H9 (cell line): ENCODE measurements around the gene C11orf24. TPM values are rescaled to one million over a fixed set of nuclear protein-coding genes. Genes with fewer than 3 reads are reported as not detected.
A peak's percentile ranks its signal among the peaks of the same experiment; 100 is the strongest.

Experiments
- DNase-seq: peaks from one replicate; pipeline ENCODE4 v3.0.0-alpha.2; 2017
- H2AFZ ChIP-seq: one replicate; pipeline ENCODE4 v1.6.1; 2013; ENCODE audit warnings: mild to moderate bottlenecking, low read length, control low read depth, moderate library complexity
- H2AK5ac ChIP-seq: 2 replicates; pipeline ENCODE4 v1.6.1; 2013; ENCODE audit warnings: low read length, control low read depth, mixed read lengths; ENCODE audit not compliant: insufficient read length
- H2BK120ac ChIP-seq: one replicate; pipeline ENCODE4 v1.6.1; 2013; ENCODE audit warnings: low read depth, mild to moderate bottlenecking, low read length, control low read depth, inconsistent platforms; ENCODE audit not compliant: poor library complexity, severe bottlenecking
- H2BK12ac ChIP-seq: 2 replicates; pipeline ENCODE4 v1.6.1; 2013; ENCODE audit warnings: low read length, control low read depth, mixed read lengths, low read depth; ENCODE audit not compliant: insufficient read length
- H2BK15ac ChIP-seq: 2 replicates; pipeline ENCODE4 v1.6.1; 2013; ENCODE audit warnings: low read depth, low read length, control low read depth
- H2BK20ac ChIP-seq: one replicate; pipeline ENCODE4 v1.6.1; 2013; ENCODE audit warnings: low read depth, mild to moderate bottlenecking, low read length, control low read depth, inconsistent platforms; ENCODE audit not compliant: poor library complexity, severe bottlenecking
- H2BK5ac ChIP-seq: 2 replicates; pipeline ENCODE4 v1.6.1; 2013; ENCODE audit warnings: low read length, control low read depth, mixed read lengths; ENCODE audit not compliant: insufficient read length
- H3K14ac ChIP-seq: 2 replicates; pipeline ENCODE4 v1.6.1; 2013; ENCODE audit warnings: low read length, control low read depth; ENCODE audit not compliant: insufficient read depth
- H3K18ac ChIP-seq: 2 replicates; pipeline ENCODE4 v1.6.1; 2013; ENCODE audit warnings: low read depth, mild to moderate bottlenecking, mixed read lengths, low read length, control low read depth; ENCODE audit not compliant: insufficient read length
- H3K23ac ChIP-seq: 2 replicates; pipeline ENCODE4 v1.6.1; 2013; ENCODE audit warnings: low read length, control low read depth, mixed read lengths, low read depth; ENCODE audit not compliant: insufficient read length
- H3K23me2 ChIP-seq: 2 replicates; pipeline ENCODE4 v1.6.1; 2013; ENCODE audit warnings: low read depth, mild to moderate bottlenecking, mixed read lengths, low read length, control low read depth; ENCODE audit not compliant: insufficient read length, poor library complexity, severe bottlenecking
- H3K27ac ChIP-seq: 2 replicates; pipeline ENCODE4 v1.5.1; 2013; ENCODE audit warnings: low read length, control low read depth, mixed read lengths, low read depth; ENCODE audit not compliant: insufficient read length
- H3K27me3 ChIP-seq: 2 replicates; pipeline ENCODE4 v1.6.1; 2013; ENCODE audit warnings: low read length, control low read depth, inconsistent platforms; ENCODE audit not compliant: insufficient read depth
- H3K4ac ChIP-seq: 2 replicates; pipeline ENCODE4 v1.6.1; 2013; ENCODE audit warnings: low read depth, mild to moderate bottlenecking, control low read depth, inconsistent platforms, low read length, moderate library complexity
- H3K4me1 ChIP-seq: 2 replicates; pipeline ENCODE4 v1.6.1; 2013; ENCODE audit warnings: low read length, control low read depth, inconsistent platforms; ENCODE audit not compliant: insufficient read depth
- H3K4me2 ChIP-seq: 2 replicates; pipeline ENCODE4 v1.6.1; 2013; ENCODE audit warnings: low read length, control low read depth, mixed read lengths; ENCODE audit not compliant: insufficient read length, insufficient read depth
- H3K56ac ChIP-seq: 2 replicates; pipeline ENCODE4 v1.6.1; 2013; ENCODE audit warnings: low read depth, mild to moderate bottlenecking, mixed read lengths, low read length, control low read depth; ENCODE audit not compliant: insufficient read length
- H3K79me1 ChIP-seq: 2 replicates; pipeline ENCODE4 v1.6.1; 2013; ENCODE audit warnings: low read depth, mild to moderate bottlenecking, moderate library complexity, low read length, control low read depth, inconsistent platforms; ENCODE audit not compliant: insufficient read depth, poor library complexity, severe bottlenecking
- H3K79me2 ChIP-seq: 2 replicates; pipeline ENCODE4 v1.6.1; 2013; ENCODE audit warnings: low read length, control low read depth, inconsistent platforms; ENCODE audit not compliant: insufficient read depth
- H3K9ac ChIP-seq: 2 replicates; pipeline ENCODE4 v1.6.1; 2013; ENCODE audit warnings: low read length, control low read depth, mixed read lengths; ENCODE audit not compliant: insufficient read length; ENCODE audit errors: extremely low read depth
- H3K9me3 ChIP-seq: one replicate; pipeline ENCODE4 v1.6.1; 2013; ENCODE audit warnings: low read depth, low read length, inconsistent platforms; ENCODE audit not compliant: control insufficient read depth
- H3T11ph ChIP-seq: one replicate; pipeline ENCODE4 v1.6.1; 2013; ENCODE audit warnings: mild to moderate bottlenecking, low read length, control low read depth, inconsistent platforms
- H4K20me1 ChIP-seq: one replicate; pipeline ENCODE4 v1.6.1; 2013; ENCODE audit not compliant: control insufficient read depth, insufficient read length, insufficient read depth
- H4K5ac ChIP-seq: 2 replicates; pipeline ENCODE4 v1.6.1; 2013; ENCODE audit warnings: low read depth, mild to moderate bottlenecking, mixed read lengths, low read length, control low read depth; ENCODE audit not compliant: insufficient read length
- H4K8ac ChIP-seq: replicated peaks from 2 replicates; pipeline ENCODE4 v1.6.1; 2013; ENCODE audit warnings: low read length, control low read depth, mixed read lengths, low read depth; ENCODE audit not compliant: insufficient read length
- H4K91ac ChIP-seq: 2 replicates; pipeline ENCODE4 v1.6.1; 2013; ENCODE audit warnings: low read depth, mild to moderate bottlenecking, moderate library complexity, mixed read lengths, low read length, control low read depth; ENCODE audit not compliant: insufficient read length
- H3K27ac Mint-ChIP-seq, 3 experiments: 2 replicates in 2 of 3; 3 replicates in 1 of 3; pipeline ENCODE4 v1.8.0; 2020 to 2021; ENCODE audit warnings: mixed read lengths in 3 of 3, mild to moderate bottlenecking in 1 of 3, moderate library complexity in 1 of 3
- H3K27me3 Mint-ChIP-seq: 2 replicates; pipeline ENCODE4 v1.8.0; 2021; ENCODE audit warnings: low read depth, mild to moderate bottlenecking, moderate library complexity, mixed read lengths
- H3K36me3 Mint-ChIP-seq, 3 experiments: 2 replicates in 2 of 3; 3 replicates in 1 of 3; pipeline ENCODE4 v1.8.0; 2020 to 2021; ENCODE audit warnings: low read depth in 3 of 3, mixed read lengths in 3 of 3; ENCODE audit not compliant: insufficient read depth in 1 of 3
- H3K4me1 Mint-ChIP-seq, 2 experiments: 2 replicates each; pipeline ENCODE4 v1.8.0; 2020; ENCODE audit warnings: mixed read lengths in 2 of 2
- H3K4me3 Mint-ChIP-seq, 2 experiments: 2 replicates in 1 of 2; 3 replicates in 1 of 2; pipeline ENCODE4 v1.8.0; 2020 to 2021; ENCODE audit warnings: mild to moderate bottlenecking in 2 of 2, mixed read lengths in 2 of 2, moderate library complexity in 1 of 2
- H3K9me3 Mint-ChIP-seq, 2 experiments: 2 replicates in 1 of 2; 3 replicates in 1 of 2; pipeline ENCODE4 v1.8.0; 2020; ENCODE audit warnings: mild to moderate bottlenecking in 2 of 2, mixed read lengths in 2 of 2, moderate library complexity in 1 of 2
- WGBS: extraction: QIAGEN DNeasy Blood & Tissue Kit; methylation state at CpG from one replicate; pipeline ENCODE4 v1.1.7; 2013; ENCODE audit warnings: missing lambda C conversion rate, low lambda C conversion rate, mixed read lengths; ENCODE audit not compliant: insufficient read length; ENCODE audit errors: extremely low coverage; 5-methylcytosine and 5-hydroxymethylcytosine counted together
- total RNA-seq: library from RNA; stranded (reverse); gene quantifications from 2 replicates; pipeline ENCODE4 v1.2.1, GENCODE V29; 2021
- TF ChIP-seq, protein P1 (sequence below): fragments of 200-600 bp; sonication (generic); conservative IDR thresholded peaks from 3 replicates; pipeline ENCODE4 v1.8.0; 2021; ENCODE audit warnings: antibody characterized with exemption, mild to moderate bottlenecking

C11orf24 gene
- total RNA-seq, 1 experiment from 2014 or later: 46.8 TPM

DNA sequence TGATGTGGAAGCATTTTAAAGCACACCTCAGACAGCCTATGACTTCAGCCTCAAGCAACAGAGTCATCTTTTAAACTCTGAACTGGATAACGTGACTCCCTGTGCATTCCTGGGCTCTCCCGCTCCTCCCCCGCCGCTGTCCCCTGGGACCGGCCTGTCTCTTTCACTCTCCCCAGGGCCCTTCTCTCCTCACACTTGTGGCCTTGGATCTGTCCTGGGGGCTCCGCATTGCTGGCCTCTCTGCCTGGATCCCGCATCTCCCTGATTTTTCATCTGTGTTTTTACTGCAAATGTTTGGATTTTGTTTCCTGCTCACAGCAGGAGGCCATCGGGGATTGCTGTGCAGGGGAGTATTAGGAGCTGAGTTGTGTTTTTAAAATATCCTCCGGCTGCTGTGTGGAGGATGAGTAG, 15.4 kb downstream of the C11orf24 start:
- Histone ChIP-seq H3K9me3 (no peaks in the 10 kb centered on the region), H3K27ac (no peak overlapping the region), H2AFZ (no peak overlapping the region), H3K23ac (no peak overlapping the region), H3T11ph (no peak overlapping the region), H4K91ac (no peak overlapping the region), H3K79me2 (no peaks in the 10 kb centered on the region), H3K27me3 (no peaks in the 10 kb centered on the region), H2BK5ac (no peak overlapping the region), H3K4me1 (peaks cover 3% of the 10 kb centered on the region; the same call in 1 of the 2 replicates), H2BK15ac (no peak overlapping the region), H4K8ac (no peak overlapping the region), H3K18ac (no peak overlapping the region), H3K23me2 (no peaks in the 10 kb centered on the region), H2BK120ac (no peak overlapping the region), H3K4me2 (no peak overlapping the region), H3K9ac (no peak overlapping the region), H3K79me1 (no peaks in the 10 kb centered on the region), H4K20me1 (no peaks in the 10 kb centered on the region), H3K4ac (no peak overlapping the region), H2AK5ac (no peak overlapping the region), H2BK20ac (no peak overlapping the region), H4K5ac (no peak overlapping the region), H2BK12ac (no peak overlapping the region), H3K14ac (no peak overlapping the region; the same call in 1 of the 2 replicates), H3K56ac (no peak overlapping the region)
- Mint-ChIP-seq H3K27ac (peak overlapping the region; percentile 5 to 81 (median 33); a peak in 4 of 7 replicates), H3K36me3 (peaks cover 0 to 10% (median under 1%) of the 10 kb centered on the region in 3 experiments; a peak in 4 of 7 replicates), H3K4me3 (no peak overlapping the region), H3K4me1 (peaks cover 9 to 10% of the 10 kb centered on the region in 2 experiments), H3K9me3 (no peaks in the 10 kb centered on the region; a peak in 2 of 5 replicates), H3K27me3 (peaks cover 12% of the 10 kb centered on the region)
- WGBS: no CpG with 5 or more reads among the region's 9 CpGs
- DNase-seq: no peak
- TF ChIP-seq, protein P1, sequence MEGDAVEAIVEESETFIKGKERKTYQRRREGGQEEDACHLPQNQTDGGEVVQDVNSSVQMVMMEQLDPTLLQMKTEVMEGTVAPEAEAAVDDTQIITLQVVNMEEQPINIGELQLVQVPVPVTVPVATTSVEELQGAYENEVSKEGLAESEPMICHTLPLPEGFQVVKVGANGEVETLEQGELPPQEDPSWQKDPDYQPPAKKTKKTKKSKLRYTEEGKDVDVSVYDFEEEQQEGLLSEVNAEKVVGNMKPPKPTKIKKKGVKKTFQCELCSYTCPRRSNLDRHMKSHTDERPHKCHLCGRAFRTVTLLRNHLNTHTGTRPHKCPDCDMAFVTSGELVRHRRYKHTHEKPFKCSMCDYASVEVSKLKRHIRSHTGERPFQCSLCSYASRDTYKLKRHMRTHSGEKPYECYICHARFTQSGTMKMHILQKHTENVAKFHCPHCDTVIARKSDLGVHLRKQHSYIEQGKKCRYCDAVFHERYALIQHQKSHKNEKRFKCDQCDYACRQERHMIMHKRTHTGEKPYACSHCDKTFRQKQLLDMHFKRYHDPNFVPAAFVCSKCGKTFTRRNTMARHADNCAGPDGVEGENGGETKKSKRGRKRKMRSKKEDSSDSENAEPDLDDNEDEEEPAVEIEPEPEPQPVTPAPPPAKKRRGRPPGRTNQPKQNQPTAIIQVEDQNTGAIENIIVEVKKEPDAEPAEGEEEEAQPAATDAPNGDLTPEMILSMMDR: no peak
